GM18858 (cell line): Measurements from ENCODE around the gene FGD5.

Source experiments
- ATAC-seq: cut with Tn5 transposase; IDR thresholded peaks from one replicate; pipeline ENCODE4 v1.9.1; 2021; ENCODE audit not compliant: unreplicated experiment

Gene FGD5

DNA sequence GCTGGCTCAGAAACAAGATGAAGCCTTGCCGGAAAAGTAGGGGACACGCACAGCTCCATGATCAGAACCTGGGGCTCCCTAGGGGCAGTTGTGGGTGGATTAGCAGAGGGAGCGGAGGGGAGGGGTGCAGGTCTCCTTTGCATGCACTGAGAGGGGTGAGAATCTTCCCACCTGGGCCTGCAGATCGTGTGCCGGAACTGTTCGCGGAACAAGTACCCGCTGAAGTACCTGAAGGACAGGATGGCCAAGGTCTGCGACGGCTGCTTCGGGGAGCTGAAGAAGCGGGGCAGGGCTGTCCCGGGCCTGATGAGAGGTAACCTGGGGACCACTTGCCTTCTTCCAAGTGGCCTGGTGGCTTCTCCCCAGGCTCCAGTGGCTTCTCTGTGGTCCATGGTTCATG, 104.1 kb downstream of the FGD5 start:
- ATAC-seq, result no peak

DNA sequence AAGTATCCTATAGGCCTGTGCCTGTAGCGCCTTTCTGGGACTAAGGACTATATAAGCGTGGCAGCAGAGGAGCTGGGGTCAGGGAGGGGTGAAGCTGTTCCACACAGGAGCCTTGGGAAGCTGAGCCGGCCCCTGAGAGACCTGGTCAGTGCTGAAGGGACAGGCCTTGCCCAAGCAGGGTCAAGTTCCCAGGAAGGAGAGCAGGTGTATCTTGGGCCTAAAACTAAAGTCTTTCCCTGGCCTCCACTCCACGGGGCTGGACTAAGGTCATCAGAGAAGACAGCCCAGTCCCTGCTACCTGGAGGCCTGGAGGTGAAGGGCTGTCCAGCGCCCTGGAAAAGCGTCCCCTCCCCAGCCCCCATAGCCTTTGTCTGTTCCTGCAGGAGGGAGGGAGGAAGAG, 104.7 kb downstream of the FGD5 start:
- ATAC-seq, result no peak

DNA sequence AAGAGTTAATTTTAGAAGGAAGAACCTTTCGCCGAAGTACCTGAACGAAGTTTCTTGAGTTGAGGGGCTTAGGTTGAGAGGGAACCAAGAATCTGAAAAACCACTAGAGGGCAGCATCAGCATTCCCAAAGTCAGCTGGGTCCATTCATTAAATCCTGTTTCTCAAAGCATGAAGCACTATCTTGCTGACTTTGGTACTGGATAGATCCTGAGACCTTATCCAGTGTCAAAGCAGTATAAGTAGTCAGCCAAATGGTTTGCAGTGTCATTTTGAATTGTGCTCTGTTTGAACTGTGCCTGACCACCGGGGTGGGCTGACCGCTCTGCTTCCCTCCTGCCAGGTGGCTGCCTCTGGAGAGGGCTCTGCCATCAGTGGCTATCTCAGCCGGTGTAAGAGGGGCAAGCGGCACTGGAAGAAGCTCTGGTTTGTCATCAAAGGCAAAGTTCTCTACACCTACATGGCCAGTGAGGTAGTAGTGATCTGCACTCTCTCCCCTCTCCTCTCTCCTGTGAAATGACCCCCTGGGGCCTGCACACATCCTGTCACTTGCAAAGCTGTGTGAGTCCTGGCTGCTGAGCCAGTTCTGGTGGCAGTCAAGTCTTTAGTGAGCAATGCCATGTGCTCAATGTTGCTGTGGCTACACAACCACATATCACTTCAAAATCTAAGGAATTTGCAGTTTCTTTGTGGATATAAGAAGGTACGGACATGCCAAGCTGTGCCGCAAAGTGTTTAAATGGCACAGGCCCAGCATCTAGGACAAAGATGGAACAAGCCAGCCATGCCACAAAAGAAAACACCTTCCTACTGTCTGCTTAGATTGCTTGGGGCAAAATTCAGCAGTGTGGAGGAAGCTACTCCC, 107.2 kb downstream of the FGD5 start:
- no peak for ATAC-seq

DNA sequence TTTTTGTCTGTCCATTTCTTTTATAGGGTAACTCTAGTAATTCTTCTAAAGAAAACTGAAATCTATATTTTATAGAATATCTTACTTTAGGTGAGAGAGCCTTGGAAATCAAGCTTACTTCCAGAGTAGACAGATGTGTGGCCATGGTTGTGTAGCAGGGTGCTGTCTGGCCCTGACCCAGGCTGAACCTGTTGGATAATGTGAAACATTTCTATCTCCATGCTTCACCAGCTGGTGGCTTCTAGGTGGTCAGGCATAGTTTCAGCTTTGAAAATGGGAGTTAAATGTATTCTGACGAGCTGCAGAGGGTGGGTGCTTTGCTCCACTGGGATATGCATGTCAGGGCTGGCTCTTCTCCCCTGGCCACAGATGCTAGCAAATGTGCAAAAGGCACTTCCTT, 107.8 kb downstream of the FGD5 start:
- ATAC-seq, result no peak

DNA sequence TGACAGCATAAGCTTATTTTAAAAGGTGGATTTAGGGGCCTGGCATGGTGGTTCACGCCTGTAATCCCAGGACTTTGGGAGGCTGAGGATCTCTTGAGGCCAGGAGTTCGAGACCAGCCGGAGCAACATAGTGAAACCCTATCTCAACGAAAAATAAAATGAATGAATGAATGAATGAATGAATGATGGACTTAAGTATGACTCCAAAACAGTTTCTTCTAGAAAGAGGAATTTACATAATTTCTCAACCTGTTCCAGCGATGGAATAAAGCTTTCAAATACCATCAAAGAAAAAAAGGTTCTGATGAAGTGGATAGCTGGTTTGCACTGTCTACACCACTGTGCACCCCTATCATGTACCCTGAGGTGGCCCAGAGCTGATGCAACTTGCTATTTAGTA, 108.5 kb downstream of the FGD5 start:
- ATAC-seq, result no peak

DNA sequence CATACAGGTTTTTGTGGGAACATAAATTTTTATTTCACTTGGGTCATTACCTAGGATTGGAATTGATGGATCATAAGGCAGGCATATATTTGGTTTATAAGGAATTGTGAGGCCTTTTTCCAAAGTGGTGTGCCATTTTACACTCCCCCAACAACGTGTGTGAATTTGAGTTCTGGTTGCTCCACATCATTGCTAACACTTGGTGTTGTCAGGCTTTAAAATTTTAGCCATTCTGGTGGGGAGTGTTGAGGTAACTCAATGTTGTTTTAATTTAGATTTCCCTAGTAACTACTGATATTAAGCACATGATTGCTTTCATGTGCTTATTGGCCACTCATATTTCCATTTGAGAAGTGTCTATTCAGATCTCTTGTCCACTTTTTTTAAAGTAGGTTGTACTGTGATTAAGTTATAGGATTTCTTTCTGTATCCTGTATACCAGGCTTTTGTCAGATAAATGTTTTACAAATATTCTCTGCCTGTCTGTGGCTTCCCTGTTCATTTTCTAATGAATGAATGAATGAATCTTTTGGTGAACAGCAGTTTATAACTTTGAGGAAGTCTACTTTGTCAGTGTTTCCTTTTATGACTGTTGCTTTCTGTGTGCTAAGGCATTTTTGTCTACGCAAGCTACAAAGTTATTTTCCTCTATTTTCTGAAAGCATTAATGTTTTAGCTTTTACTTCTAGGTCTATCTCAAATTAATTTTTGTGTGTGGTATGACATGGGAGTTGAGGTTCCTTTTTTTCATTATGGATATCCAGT, 110.7 kb downstream of the FGD5 start:
- ATAC-seq, result no peak

DNA sequence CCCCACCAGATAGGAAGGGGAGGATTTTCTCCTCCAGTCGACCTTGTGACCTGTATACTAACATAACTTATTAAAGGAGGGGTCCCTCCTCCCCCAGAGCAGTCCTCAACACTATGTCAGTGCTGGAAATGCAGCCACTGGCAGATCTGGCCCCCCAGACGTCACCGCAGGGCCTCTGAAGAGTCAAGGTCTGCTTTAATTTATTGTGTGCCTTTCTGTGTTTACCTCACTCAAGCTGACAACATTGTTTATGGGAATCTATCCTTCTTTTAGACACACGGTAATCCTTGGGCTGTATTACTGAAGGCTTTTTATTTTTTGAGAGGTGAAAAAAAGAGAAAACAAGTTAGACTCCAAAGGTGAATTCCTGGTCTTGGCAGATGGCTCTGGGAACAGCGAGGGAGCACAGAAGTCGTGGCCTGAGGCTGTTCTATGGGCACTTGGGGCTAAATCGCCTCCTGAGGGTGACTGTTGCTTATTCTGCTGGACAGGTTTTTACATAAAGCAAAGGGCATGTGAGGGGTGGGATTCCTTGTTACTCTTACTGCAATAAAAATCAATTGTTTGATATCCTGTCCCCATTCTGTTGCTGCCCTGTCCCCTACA, 115.2 kb downstream of the FGD5 start:
- ATAC-seq, result no peak

DNA sequence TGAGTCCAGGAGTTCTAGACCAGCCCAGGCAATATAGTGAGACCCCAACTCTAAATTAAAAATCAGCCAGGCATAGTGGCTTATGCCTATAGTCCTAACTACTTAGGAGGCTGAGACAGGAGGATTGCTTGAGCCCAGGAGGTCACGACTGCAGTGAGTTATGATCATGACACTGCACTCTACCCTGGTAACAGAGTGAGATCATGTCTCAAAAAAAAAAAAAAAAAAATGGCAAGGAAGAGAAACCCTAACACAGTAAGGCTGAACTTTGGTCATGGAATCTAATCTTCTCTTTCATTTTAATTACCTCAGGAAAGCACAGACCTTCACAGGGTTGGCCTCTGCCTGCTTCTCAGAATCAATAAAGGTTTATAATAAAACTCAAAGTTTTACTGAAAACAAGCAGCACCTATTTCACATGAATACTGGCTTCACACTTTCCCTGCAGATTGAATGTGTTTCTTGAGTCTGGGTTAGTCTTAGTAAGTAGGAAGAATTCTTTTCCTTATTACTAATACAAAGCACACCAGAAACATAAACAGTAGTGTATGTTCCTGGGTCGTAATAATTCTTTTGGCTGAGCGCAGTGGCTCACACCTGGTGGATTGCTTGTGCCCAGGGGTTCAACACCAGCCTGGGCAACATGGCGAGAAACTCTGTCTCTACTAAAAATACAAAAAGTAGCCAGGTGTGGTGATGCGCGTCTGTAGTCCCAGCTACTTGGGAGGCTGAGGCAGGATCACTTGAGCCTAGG, 117.0 kb downstream of the FGD5 start:
- ATAC-seq, result no peak

DNA sequence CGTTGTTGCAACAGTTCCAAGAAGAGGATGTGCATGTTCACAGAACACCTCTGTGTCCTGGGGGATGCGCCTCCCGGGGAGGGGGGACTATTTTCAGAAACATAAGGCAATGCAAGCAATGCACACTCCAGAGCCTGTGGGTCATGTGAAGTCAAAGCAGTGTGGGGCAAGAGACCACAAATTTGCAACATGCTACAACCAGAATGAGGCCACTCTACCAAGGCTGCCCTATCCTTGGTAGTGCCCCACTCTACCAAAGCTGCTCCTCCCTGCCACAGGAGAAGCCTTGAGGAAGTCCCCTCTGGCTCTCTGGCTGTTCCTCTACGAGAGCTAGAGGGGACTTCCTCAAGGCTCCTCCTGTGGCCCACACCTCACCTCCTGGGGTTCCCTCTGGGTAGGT, 120.2 kb downstream of the FGD5 start:
- no peak for ATAC-seq

DNA sequence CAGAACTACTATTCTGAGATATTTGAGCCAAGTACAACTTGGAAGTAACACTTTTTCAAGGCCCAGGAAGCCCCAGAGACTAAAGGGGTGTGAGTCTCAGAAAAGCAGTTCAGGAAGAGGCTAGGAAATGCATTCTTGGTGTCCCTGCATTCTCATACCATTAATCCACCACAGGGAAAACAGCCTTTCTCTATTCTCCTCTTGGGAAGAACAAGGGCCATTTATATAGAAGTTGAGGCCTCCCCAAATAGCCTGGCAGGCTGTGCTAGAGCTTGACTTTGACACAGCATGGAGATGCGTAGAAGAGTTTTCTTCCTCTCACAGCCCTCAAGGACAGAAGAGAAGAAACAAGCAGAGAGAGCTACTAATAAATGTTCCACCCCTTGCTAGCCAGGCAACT, 123.1 kb downstream of the FGD5 start:
- ATAC-seq, result no peak

DNA sequence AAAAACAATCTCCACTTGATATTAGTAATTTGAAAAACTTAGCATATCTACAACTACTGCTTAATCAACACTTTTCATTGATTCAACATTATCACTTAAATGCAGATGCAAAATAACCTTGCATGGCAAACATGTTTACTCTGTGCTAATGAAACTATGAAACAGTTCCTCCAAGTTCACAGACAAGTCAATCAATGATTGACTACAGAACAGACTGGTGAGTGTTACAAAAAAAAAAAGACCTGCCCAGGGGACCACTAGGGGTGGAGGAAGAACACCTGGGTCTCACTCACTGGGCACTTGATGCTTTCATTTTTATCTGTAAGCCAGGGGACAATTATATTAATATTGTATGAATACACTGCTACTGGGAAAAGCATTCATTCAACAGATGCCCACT, 124.3 kb downstream of the FGD5 start:
- ATAC-seq, result no peak

DNA sequence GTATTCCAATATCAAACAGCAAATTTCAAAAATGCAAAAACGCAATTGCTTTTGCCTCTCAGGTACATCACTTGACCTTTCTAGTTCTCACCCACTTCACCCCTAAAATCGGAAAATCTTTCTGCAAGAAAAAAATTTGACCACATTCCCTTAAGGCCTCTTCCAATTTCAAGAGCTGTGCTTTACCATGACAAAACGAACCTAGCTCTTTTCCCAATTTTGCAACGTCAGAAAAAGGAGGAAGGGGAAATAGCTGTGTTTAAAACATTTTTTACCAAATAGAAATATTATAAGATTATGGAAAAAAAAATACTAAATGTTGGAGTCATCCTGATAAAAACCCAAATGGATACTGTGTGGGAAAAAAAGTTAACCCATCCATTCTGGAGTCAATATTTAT, 127.5 kb downstream of the FGD5 start:
- no peak for ATAC-seq

DNA sequence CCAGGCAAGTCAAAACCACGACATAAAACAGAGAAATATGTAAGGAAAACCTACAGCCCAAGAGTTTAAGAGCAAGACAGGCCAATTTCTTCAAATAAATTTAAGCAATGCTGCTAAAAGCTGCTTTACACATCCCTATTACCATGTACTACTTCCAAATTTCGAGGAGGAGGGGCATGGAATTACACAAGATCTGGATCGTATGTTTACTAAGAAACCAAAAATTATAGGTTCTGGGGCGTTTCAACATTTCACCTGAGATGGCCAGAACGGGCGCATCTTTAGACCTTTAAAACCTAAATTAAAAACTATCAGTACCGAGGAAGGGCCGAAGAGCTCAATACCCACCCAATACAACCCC, 128.0 kb downstream of the FGD5 start:
- ATAC-seq, result no peak

DNA sequence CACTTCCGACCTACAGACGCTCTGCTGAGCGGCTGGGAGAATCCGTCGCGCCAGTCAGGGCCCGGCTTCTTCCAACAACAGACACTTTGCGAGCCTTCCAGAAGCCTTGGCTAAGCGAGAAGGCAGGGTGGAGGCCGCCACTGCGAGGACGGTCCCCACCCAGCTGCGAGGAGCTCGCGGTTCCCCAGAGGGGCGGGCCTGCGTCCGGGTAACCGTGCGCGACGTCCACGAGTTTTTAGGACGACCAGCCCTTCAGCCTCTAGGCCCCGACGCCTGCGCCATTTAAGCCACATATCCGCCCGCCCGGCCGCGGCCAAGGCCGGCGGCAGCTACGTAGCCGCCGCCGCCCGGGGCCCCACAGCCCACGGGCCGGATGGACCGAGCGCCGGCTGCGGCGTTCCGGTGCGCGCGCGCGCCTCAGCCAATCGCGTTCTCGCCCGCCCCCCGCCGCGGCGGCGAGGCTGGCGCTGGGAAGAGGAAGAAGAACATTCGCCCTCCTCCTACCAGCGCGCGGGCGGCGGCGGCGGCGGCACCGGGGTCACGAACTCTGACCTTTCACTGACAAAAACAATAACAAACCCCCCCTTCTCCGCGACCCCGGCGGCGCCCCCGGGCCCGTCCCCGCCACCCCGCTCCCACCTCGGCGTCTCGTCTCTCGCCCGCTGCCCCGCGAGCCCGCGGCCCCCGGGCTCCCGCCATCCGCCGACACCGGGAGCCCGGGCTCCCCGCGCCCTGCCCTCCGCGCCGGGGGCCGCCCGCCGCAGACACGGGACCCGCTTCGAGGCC, 128.5 kb downstream of the FGD5 start, which contains the start of gene NR2C2:
NR2C2 (plus strand) TSS at position 484 of the 786 bp plus-strand sequence. CDS start 56,332 bp downstream, outside the sequence.
- ATAC-seq, result peak; percentile 33

DNA sequence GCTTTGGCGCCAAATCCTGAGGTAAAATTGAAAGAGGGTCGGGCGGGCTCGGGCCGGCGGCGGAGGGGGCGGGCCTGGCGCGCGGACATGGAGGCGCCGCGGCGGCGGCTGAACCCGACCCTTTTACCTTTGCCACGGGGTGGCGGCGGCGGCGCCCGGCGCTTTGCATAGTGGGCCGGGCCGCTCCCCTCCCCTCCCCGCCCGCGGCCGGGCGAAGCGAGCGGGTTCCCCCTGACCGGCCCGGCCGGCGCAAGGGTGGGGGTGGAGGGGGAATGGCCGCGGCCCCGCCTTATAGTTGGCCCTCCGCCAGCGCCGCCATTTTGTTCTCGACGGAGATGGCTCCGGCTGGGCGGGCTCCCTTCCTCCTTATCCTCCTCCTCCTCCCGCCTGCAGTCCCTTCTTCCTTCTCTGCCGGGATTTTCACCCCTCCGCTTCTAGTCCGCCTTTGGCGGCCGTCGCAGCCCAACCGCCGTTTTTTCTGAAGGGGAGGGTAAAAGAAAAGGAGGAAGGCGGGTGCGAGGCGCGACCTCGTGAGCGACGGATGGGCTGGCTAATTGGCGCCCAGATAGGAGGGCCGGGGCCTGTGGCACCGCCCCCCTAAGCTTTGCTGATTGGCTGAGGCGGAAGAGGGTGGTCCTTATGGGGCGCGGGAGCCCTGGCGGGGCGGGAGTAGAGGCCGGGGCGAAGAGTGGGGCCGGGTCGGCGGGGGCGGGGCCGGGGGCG, 129.3 kb downstream of the FGD5 start:
- ATAC-seq, result peak; percentile 85

DNA sequence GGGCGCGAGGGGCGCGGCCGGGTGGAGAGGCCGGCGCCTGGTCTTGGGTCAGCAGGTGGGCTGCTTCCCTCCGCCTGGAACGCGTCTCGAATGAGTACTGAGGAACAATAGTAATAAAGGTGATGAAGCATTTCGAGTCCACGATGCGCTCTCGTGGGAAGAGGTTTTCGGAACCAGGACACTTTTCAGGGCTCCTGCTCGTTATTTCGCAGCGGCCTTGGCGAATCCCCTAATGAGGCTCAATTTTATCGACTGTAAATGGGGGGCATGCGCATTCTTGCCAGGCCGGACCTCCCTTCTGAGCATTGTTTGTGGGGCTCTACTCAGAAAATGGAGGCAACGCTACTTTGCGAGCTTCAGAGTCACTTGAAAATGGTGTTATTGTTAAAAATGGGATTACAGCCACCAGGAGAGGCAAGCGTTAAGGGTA, 129.9 kb downstream of the FGD5 start:
- no peak for ATAC-seq

DNA sequence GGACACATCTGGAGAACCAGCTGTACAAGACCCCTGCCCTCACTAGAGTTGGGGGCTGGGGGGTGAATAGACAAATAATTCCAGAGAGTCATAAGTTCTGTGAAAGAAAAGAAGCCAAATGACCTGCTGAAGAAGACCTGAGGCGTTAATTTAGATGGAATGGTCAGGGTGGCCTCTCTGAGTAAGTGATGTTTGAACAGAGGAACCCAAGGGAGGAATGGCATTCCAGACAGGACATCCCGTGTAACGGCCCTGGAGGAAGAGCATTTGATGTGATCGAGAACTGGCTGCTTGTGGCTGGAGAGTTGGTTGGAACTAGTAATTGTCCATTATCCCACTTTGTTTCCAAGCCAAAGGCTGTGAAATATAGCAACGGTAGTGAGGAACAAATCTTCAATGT, 130.4 kb downstream of the FGD5 start:
- ATAC-seq, result no peak

DNA sequence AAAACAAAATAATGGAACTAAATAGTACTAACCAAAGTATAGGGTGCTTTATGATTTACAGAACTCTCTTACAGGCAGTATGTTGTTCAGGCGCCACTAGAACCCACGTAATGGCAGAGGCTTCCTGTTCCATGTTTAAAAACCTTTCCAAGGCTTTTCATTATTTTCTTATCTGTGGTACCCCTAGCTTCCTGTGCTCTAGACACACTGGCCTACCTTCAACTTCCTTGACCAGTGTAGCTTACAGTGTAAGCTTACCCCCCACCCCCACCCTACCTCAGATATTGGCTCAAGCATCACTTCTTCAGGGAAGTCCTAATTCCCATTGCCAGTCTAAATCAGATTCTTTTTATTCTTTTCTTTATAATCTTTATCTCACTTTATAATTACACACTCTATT, 131.5 kb downstream of the FGD5 start:
- no peak for ATAC-seq

DNA sequence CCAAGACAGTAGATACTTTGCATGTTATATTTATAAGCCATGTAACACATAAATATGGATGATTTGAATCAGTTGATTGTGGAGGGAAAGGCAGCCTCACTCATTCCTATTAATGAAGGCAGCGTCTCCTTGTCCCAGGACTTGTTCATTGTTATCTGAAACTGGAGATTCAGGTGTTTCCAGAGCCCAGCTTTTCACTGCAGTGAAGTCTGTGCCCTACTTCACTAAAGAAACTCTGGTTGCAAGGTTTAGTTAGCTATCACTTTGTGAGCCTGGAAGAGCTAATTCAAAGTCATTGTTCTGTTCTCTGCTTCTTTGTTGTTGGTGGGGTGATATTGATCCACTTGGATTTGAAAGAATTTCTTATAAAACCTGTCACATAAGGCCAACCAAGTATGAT, 138.4 kb downstream of the FGD5 start:
- ATAC-seq, result no peak

DNA sequence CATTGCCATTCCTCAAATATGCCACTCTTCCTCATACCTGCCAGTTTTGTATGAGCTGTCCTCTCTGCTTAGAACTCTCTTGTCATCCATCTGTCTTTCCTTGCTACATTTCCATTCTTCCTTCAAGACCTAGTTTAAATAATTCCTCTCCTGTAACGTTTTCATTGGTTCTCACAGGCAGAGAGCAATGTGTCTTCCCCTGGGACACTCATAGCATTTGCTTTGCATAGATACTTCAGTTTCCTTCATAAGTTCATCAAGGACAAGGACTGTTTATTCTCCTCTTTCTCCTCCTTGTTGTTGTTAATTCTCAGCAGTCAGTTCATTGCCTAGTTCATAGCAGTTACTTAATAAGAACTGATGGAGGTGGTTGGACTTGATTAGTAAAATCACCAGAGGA, 139.2 kb downstream of the FGD5 start:
- ATAC-seq, result no peak
